Measurements from ENCODE around the gene PPCS. TPM values are rescaled to one million over a fixed set of nuclear protein-coding genes. Genes with fewer than 3 reads are reported as not detected.

The PPCS gene
- total RNA-seq, 2 experiments from 2014 or later = 44.1 to 44.3 TPM

GRCh38 chr1:42419126-42419821, 37.1 kb upstream of the PPCS start:
- H3K4me3 Mint-ChIP-seq = no peak overlapping the region
- no peaks in the 10 kb centered on the region for H3K4me1 Mint-ChIP-seq (ENCODE audit: low read depth)
- H3K9me3 Mint-ChIP-seq = no peaks in the 10 kb centered on the region
- H3K27me3 Mint-ChIP-seq = peaks cover 5% of the 10 kb centered on the region
- TF ChIP-seq, protein P1, sequence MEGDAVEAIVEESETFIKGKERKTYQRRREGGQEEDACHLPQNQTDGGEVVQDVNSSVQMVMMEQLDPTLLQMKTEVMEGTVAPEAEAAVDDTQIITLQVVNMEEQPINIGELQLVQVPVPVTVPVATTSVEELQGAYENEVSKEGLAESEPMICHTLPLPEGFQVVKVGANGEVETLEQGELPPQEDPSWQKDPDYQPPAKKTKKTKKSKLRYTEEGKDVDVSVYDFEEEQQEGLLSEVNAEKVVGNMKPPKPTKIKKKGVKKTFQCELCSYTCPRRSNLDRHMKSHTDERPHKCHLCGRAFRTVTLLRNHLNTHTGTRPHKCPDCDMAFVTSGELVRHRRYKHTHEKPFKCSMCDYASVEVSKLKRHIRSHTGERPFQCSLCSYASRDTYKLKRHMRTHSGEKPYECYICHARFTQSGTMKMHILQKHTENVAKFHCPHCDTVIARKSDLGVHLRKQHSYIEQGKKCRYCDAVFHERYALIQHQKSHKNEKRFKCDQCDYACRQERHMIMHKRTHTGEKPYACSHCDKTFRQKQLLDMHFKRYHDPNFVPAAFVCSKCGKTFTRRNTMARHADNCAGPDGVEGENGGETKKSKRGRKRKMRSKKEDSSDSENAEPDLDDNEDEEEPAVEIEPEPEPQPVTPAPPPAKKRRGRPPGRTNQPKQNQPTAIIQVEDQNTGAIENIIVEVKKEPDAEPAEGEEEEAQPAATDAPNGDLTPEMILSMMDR (IDR thresholded peaks at IDR 0.05) = no peak
- DNase-seq (no peak), ATAC-seq (no peak)
- H3K36me3 Mint-ChIP-seq (ENCODE audit: low read depth) = no peaks in the 10 kb centered on the region
- H3K27ac Mint-ChIP-seq = no peak overlapping the region
- POLR2A ChIA-PET = no interaction called here
- intact Hi-C loops (cut with micrococcal nuclease) = no loop called here
- CTCF ChIA-PET = no interaction called here

GRCh38 chr1:42420121-42420520, 36.2 kb upstream of the PPCS start:
- POLR2A ChIA-PET = no interaction called here
- peaks cover 1% of the 10 kb centered on the region for H3K27me3 Mint-ChIP-seq
- ATAC-seq (no peak), DNase-seq (no peak)
- no peaks in the 10 kb centered on the region for H3K4me1 Mint-ChIP-seq (ENCODE audit: low read depth)
- intact Hi-C loops (cut with micrococcal nuclease) = no loop called here
- H3K9me3 Mint-ChIP-seq = no peaks in the 10 kb centered on the region
- TF ChIP-seq, protein P1 (IDR thresholded peaks at IDR 0.05) = no peak
- no peak overlapping the region for H3K27ac Mint-ChIP-seq
- no peak overlapping the region for H3K4me3 Mint-ChIP-seq
- CTCF ChIA-PET = no interaction called here
- H3K36me3 Mint-ChIP-seq (ENCODE audit: low read depth) = no peaks in the 10 kb centered on the region

DNA sequence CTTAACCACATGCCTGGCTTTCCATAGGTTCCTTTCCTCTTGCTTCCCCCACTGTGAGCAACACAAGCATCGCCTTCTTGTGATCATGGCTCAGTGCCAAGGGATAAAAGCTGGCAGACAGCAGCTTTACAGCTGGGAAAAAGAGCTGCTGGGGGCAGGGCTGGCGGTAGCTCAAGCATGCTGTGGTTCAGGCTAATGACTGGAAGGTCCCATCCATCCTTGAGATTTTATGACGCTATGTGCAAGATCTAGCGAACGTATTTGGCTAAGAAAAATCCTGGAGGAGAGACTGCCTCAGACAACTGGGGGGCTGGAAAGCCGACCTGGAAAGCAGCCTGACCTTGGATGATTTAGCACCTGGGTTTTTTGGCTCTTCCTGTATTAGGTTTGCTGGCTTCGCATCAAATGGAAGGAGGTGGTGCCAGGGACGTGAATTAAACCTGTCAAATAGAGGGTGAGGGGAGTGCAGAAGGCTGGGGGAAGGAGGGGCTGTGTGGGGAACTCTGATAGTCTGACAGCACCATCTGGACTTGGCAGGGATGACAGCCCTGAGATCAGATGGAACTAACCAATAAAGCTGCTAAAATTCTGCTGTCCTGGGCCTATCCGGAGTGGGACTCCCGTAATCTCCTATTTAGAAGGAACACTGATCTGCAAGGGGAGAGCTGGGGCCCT, 35.3 kb upstream of the PPCS start:
- POLR2A ChIA-PET = no interaction called here
- Mint-ChIP-seq H3K27me3 (no peaks in the 10 kb centered on the region), H3K4me3 (no peak overlapping the region), H3K4me1 (ENCODE audit: low read depth) (no peaks in the 10 kb centered on the region), H3K9me3 (no peaks in the 10 kb centered on the region), H3K27ac (no peak overlapping the region), H3K36me3 (ENCODE audit: low read depth) (no peaks in the 10 kb centered on the region)
- TF ChIP-seq, protein P1 (IDR thresholded peaks at IDR 0.05) = no peak
- ATAC-seq (no peak), DNase-seq (no peak)
- intact Hi-C loops (cut with micrococcal nuclease) = no loop called here
- CTCF ChIA-PET = interaction anchor here (0.6 kb wide), 1 partner anchor 83 kb away, joined by 3 read pairs; no protein-coding TSS in a partner anchor

- Mint-ChIP-seq H3K4me3 (no peak overlapping the region), H3K4me1 (ENCODE audit: low read depth) (no peaks in the 10 kb centered on the region), H3K36me3 (ENCODE audit: low read depth) (no peaks in the 10 kb centered on the region), H3K27me3 (no peaks in the 10 kb centered on the region), H3K9me3 (no peaks in the 10 kb centered on the region), H3K27ac (no peak overlapping the region)
- intact Hi-C loops (cut with micrococcal nuclease) = no loop called here
- POLR2A ChIA-PET = no interaction called here
- ATAC-seq (no peak), DNase-seq (no peak)
- TF ChIP-seq, protein P1 (IDR thresholded peaks at IDR 0.05) = no peak
- CTCF ChIA-PET = no interaction called here
These were observed 33.6 kb upstream of the PPCS start for GRCh38 chr1:42422737-42423136.

DNA sequence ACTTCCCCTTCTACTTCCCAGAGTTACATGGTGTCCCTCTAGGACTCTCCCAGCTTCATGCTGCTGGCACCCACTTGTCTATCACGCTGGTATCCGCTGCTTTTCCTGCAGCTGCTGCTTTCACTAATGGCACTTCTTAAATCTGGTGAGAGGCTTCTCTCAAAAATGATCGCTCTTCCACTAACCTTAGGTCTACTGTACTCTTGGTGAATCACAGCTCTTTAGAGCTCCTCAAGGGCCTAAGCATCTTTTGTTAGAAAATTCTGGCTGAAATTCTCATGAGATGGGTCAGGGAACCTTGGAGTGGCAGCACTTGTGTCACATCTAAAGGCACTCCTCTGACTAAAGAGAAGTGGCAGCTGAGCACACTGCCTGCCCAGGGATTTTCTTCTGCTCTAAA, 32.7 kb upstream of the PPCS start:
- POLR2A ChIA-PET = no interaction called here
- Mint-ChIP-seq H3K4me3 (no peak overlapping the region), H3K27me3 (no peaks in the 10 kb centered on the region), H3K27ac (no peak overlapping the region), H3K36me3 (ENCODE audit: low read depth) (no peaks in the 10 kb centered on the region), H3K9me3 (no peaks in the 10 kb centered on the region), H3K4me1 (ENCODE audit: low read depth) (no peaks in the 10 kb centered on the region)
- ATAC-seq (no peak), DNase-seq (no peak)
- TF ChIP-seq, protein P1 (IDR thresholded peaks at IDR 0.05) = no peak
- intact Hi-C loops (cut with micrococcal nuclease) = no loop called here
- CTCF ChIA-PET = no interaction called here
